OCI-LY7 (cell line): ENCODE measurements around the gene GALNT12. TPM values are rescaled to one million over a fixed set of nuclear protein-coding genes. Genes with fewer than 3 reads are reported as not detected.

Experiments
- BruUV-seq: library from RNA; stranded (reverse); fragments of 400-500 nt; replicated peaks from 2 replicates; lab custom pipeline; 2021; lab: Mats Ljungman, UMichigan
- CTCF ChIA-PET: fragments of 300-600 bp; sonication (Branson Sonifier 250); formaldehyde crosslinking; loops from one replicate; lab custom pipeline; 2022; ENCODE audit warnings: antibody characterized with exemption; ENCODE audit not compliant: unreplicated experiment; lab: Charles Lee
- POLR2A ChIA-PET: fragments of 300-600 bp; sonication (Branson Sonifier 250); formaldehyde crosslinking; loops from one replicate; lab custom pipeline; 2022; ENCODE audit warnings: antibody characterized with exemption; lab: Charles Lee
- DNase-seq: peaks from one replicate; pipeline ENCODE4 v3.0.0-alpha.2; 2015; ENCODE audit warnings: low spot score
- H2AFZ ChIP-seq: fragments of 200-600 bp; sonication (generic), shearing (Covaris generic); 2 replicates; pipeline ENCODE4 v1.6.1; 2014; ENCODE audit warnings: mild to moderate bottlenecking, antibody characterized with exemption, low read length, moderate library complexity
- H3K27ac ChIP-seq: fragments of 200-600 bp; sonication (generic); 2 replicates; pipeline ENCODE4 v1.5.1; 2014; ENCODE audit warnings: mixed run types, low read depth, mild to moderate bottlenecking, moderate library complexity, low read length, inconsistent platforms; ENCODE audit not compliant: poor library complexity, severe bottlenecking
- H3K36me3 ChIP-seq: fragments of 200-600 bp; sonication (generic); 2 replicates; pipeline ENCODE4 v1.6.1; 2014; ENCODE audit warnings: mild to moderate bottlenecking, antibody characterized with exemption, low read length, moderate library complexity, mixed read lengths; ENCODE audit not compliant: insufficient read depth
- H3K4me1 ChIP-seq: fragments of 200-600 bp; sonication (generic); 2 replicates; pipeline ENCODE4 v1.5.1; 2014; ENCODE audit warnings: mild to moderate bottlenecking, low read length; ENCODE audit not compliant: insufficient read depth, poor library complexity, severe bottlenecking
- H3K4me2 ChIP-seq: fragments of 200-600 bp; sonication (generic); 2 replicates; pipeline ENCODE4 v1.6.1; 2014; ENCODE audit warnings: mild to moderate bottlenecking, low read length
- H3K4me3 ChIP-seq: fragments of 200-600 bp; sonication (generic); 2 replicates; pipeline ENCODE4 v1.5.1; 2014; ENCODE audit warnings: mild to moderate bottlenecking, low read depth, low read length; ENCODE audit not compliant: poor library complexity, severe bottlenecking
- H3K79me2 ChIP-seq: fragments of 200-600 bp; sonication (generic); 2 replicates; pipeline ENCODE4 v1.6.1; 2016; ENCODE audit warnings: low read depth, mild to moderate bottlenecking, low read length, moderate library complexity, mixed read lengths; ENCODE audit not compliant: insufficient read depth
- H3K9me2 ChIP-seq: fragments of 200-600 bp; sonication (generic); 2 replicates; pipeline ENCODE4 v1.6.1; 2016; ENCODE audit warnings: mild to moderate bottlenecking, low read length, mixed read lengths; ENCODE audit not compliant: insufficient read depth
- H3K9me3 ChIP-seq: fragments of 200-600 bp; sonication (generic); 2 replicates; pipeline ENCODE4 v1.6.1; 2014; ENCODE audit warnings: mild to moderate bottlenecking, mixed run types, low read length, mixed read lengths
- H4K20me1 ChIP-seq: fragments of 200-600 bp; sonication (generic); 2 replicates; pipeline ENCODE4 v1.6.1; 2014; ENCODE audit warnings: mild to moderate bottlenecking, antibody characterized with exemption, low read length, moderate library complexity, mixed read lengths; ENCODE audit not compliant: insufficient read depth
- EZH2phosphoT487 ChIP-seq: fragments of 200-600 bp; sonication (generic); IDR thresholded peaks from 2 replicates; pipeline ENCODE4 v1.6.1; 2018; ENCODE audit warnings: low read depth, borderline replicate concordance, mild to moderate bottlenecking, mixed run types, antibody characterized with exemption, low read length, moderate library complexity, mixed read lengths
- intact Hi-C: fragments of 100-400 bp; cut with micrococcal nuclease; formaldehyde crosslinking; loops from one replicate; pipeline ENCODE4 v1.10.0; 2022; ENCODE audit not compliant: unreplicated experiment
- total RNA-seq, 2 experiments: library from RNA; depleted of rRNA in 1 of 2; stranded (reverse); fragments of >200 nt in 1 of 2; shearing (Covaris generic) in 1 of 2; gene quantifications; 2 replicates each; pipeline ENCODE4 v1.2.3, GENCODE V29; 2014 to 2022
- TF ChIP-seq, protein P1 (sequence below): fragments of 200-600 bp; sonication (generic); conservative IDR thresholded peaks from 2 replicates; pipeline ENCODE4 v1.5.1; 2014; ENCODE audit warnings: mild to moderate bottlenecking, antibody characterized with exemption, low read length, moderate library complexity, mixed read lengths

GALNT12 gene
- total RNA-seq, 2 experiments from 2014 or later: 5.5 to 9.7 TPM

DNA sequence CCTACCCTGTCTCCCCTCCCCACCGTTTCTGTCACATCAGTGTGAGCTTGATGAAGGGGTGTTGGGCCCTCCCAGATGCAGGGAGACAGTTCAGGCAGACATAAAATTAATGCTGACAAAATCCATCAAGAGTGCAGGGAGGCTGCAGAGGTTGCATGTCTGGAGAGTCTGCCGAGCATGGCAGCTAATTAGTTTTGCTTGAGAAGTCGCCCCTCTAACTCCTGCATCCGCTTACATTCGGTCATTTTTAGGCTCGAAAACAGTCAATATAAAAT lies 44.9 kb downstream of the GALNT12 start:
- TF ChIP-seq, protein P1, sequence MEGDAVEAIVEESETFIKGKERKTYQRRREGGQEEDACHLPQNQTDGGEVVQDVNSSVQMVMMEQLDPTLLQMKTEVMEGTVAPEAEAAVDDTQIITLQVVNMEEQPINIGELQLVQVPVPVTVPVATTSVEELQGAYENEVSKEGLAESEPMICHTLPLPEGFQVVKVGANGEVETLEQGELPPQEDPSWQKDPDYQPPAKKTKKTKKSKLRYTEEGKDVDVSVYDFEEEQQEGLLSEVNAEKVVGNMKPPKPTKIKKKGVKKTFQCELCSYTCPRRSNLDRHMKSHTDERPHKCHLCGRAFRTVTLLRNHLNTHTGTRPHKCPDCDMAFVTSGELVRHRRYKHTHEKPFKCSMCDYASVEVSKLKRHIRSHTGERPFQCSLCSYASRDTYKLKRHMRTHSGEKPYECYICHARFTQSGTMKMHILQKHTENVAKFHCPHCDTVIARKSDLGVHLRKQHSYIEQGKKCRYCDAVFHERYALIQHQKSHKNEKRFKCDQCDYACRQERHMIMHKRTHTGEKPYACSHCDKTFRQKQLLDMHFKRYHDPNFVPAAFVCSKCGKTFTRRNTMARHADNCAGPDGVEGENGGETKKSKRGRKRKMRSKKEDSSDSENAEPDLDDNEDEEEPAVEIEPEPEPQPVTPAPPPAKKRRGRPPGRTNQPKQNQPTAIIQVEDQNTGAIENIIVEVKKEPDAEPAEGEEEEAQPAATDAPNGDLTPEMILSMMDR: no peak
- TF ChIP-seq EZH2phosphoT487: no peak
- Histone ChIP-seq H3K9me3 (no peaks in the 10 kb centered on the region), H2AFZ (no peak overlapping the region), H3K4me1 (no peaks in the 10 kb centered on the region), H3K9me2 (no peaks in the 10 kb centered on the region), H3K4me3 (no peak overlapping the region), H4K20me1 (no peaks in the 10 kb centered on the region), H3K4me2 (no peak overlapping the region), H3K79me2 (no peaks in the 10 kb centered on the region), H3K36me3 (no peaks in the 10 kb centered on the region), H3K27ac (no peak overlapping the region)
- ChIA-PET POLR2A (no interaction called here), CTCF (interaction anchor here (0.7 kb wide), 1 partner anchor 41 kb away, joined by 3 read pairs; no protein-coding TSS in a partner anchor)
- no peak for DNase-seq
- intact Hi-C loops: loop anchor here (5.0 kb wide), 1 partner anchor 305 kb away; no protein-coding TSS in a partner anchor
- BruUV-seq: no TSS peak

DNA sequence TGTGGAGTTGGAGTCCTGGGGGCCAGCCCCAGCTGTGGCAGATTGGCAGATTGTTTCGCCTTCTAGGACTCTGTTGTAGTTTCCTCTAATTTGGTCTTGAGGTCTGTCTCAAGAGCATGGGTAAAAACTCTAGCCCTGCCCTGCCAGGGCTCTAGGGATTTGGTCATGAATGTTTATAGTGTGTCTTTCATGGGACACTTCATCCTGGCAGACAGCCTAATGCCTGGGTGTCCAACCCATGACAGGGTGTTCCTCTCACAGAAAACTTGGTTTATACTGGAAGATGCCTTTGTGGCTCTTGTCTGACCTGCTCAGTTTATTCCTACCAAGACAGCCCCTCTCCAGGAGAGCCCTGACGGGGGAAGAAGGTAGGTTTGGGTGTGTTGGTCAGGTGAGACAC lies 45.5 kb downstream of the GALNT12 start:
- TF ChIP-seq, protein P1: no peak
- TF ChIP-seq EZH2phosphoT487: no peak
- DNase-seq: no peak
- H2AFZ ChIP-seq: no peak overlapping the region
- no TSS peak for BruUV-seq
- H3K36me3 ChIP-seq: no peaks in the 10 kb centered on the region
- intact Hi-C loops: loop anchor here (5.0 kb wide), 1 partner anchor 304 kb away; no protein-coding TSS in a partner anchor
- ChIA-PET POLR2A (no interaction called here), CTCF (no interaction called here)
- H3K4me3 ChIP-seq: no peak overlapping the region
- H3K79me2 ChIP-seq: no peaks in the 10 kb centered on the region
- no peak overlapping the region for H3K4me2 ChIP-seq
- H3K9me3 ChIP-seq: no peaks in the 10 kb centered on the region
- H4K20me1 ChIP-seq: no peaks in the 10 kb centered on the region
- H3K27ac ChIP-seq: no peak overlapping the region
- no peaks in the 10 kb centered on the region for H3K4me1 ChIP-seq
- no peaks in the 10 kb centered on the region for H3K9me2 ChIP-seq

- Histone ChIP-seq H3K4me3 (no peak overlapping the region), H3K27ac (no peak overlapping the region), H3K79me2 (no peaks in the 10 kb centered on the region), H3K4me2 (no peak overlapping the region), H2AFZ (no peak overlapping the region), H3K4me1 (no peaks in the 10 kb centered on the region), H4K20me1 (no peaks in the 10 kb centered on the region), H3K36me3 (no peaks in the 10 kb centered on the region), H3K9me2 (no peaks in the 10 kb centered on the region), H3K9me3 (no peaks in the 10 kb centered on the region)
- intact Hi-C loops: loop anchor here (5.0 kb wide), 1 partner anchor 303 kb away; no protein-coding TSS in a partner anchor
- BruUV-seq: no TSS peak
- ChIA-PET CTCF (no interaction called here), POLR2A (no interaction called here)
- DNase-seq: no peak
- TF ChIP-seq, protein P1: no peak
- TF ChIP-seq EZH2phosphoT487: no peak
Measured at GRCh38 chr9:98854266-98854665, 46.8 kb downstream of the GALNT12 start.
